GM21723 (cell line): ENCODE results near the gene P2RY8.
"Not testable (repeated sequence)": the region's sequence is repeated elsewhere in the genome, so short reads cannot be mapped to it uniquely, and the experiment has no call there.

Experiments
- ATAC-seq: cut with Tn5 transposase; IDR thresholded peaks from one replicate; pipeline ENCODE4 v1.9.1; 2021; ENCODE audit warnings: mild to moderate bottlenecking, moderate library complexity; ENCODE audit not compliant: unreplicated experiment

Gene P2RY8

GRCh38 chrX:1521459-1521956 lies 15.5 kb downstream of the P2RY8 start:
- peak; percentile 84 for ATAC-seq

GRCh38 chrX:1520350-1520749 lies 16.6 kb downstream of the P2RY8 start:
- ATAC-seq = no peak

- no peak for ATAC-seq
Observed at GRCh38 chrX:1519022-1519497, 17.9 kb downstream of the P2RY8 start.

GRCh38 chrX:1518512-1518911 lies 18.5 kb downstream of the P2RY8 start:
- no peak for ATAC-seq

- no peak for ATAC-seq
Observed at GRCh38 chrX:1516596-1517104, 20.3 kb downstream of the P2RY8 start.

- ATAC-seq = no peak
Observed at GRCh38 chrX:1511829-1512228, 25.2 kb downstream of the P2RY8 start.

GRCh38 chrX:1511150-1511549 lies 25.8 kb downstream of the P2RY8 start:
- no peak for ATAC-seq

GRCh38 chrX:1507511-1508463 lies 29.2 kb downstream of the P2RY8 start:
- ATAC-seq = peak; percentile 68

- no peak for ATAC-seq
Observed at GRCh38 chrX:1506916-1507315, 30.1 kb downstream of the P2RY8 start.

GRCh38 chrX:1502853-1503252 lies 34.1 kb downstream of the P2RY8 start:
- no peak for ATAC-seq

- peak; percentile 44 for ATAC-seq
Observed at GRCh38 chrX:1502241-1502640, 34.7 kb downstream of the P2RY8 start.

- ATAC-seq = peak; percentile 63
Observed at GRCh38 chrX:1500701-1501624, 36.0 kb downstream of the P2RY8 start.

- no peak for ATAC-seq
Observed at GRCh38 chrX:1496076-1496475, 40.9 kb downstream of the P2RY8 start.

GRCh38 chrX:1493877-1494510 lies 43.0 kb downstream of the P2RY8 start:
- ATAC-seq = peak; percentile 61

GRCh38 chrX:1493412-1493811 lies 43.6 kb downstream of the P2RY8 start:
- ATAC-seq = peak; percentile 7

- ATAC-seq = no peak
Observed at GRCh38 chrX:1492421-1493012, 44.5 kb downstream of the P2RY8 start.

- peak; percentile 64 for ATAC-seq
Observed at GRCh38 chrX:1491851-1492349, 45.1 kb downstream of the P2RY8 start.

GRCh38 chrX:1491248-1491647 lies 45.7 kb downstream of the P2RY8 start:
- ATAC-seq = not testable (repeated sequence)

GRCh38 chrX:1490723-1491122 lies 46.3 kb downstream of the P2RY8 start:
- ATAC-seq = not testable (repeated sequence)

GRCh38 chrX:1489354-1489753 lies 47.6 kb downstream of the P2RY8 start:
- ATAC-seq = not testable (repeated sequence)
